GM18868 (cell line): ENCODE measurements around the gene MAP1A.
"Not testable (repeated sequence)": the region's sequence is repeated elsewhere in the genome, so short reads cannot be mapped to it uniquely, and the experiment has no call there.

Experiments
- ATAC-seq: cut with Tn5 transposase; IDR thresholded peaks from one replicate; pipeline ENCODE4 v1.9.1; 2021; ENCODE audit warnings: mild to moderate bottlenecking, moderate library complexity; ENCODE audit not compliant: unreplicated experiment

MAP1A gene

DNA sequence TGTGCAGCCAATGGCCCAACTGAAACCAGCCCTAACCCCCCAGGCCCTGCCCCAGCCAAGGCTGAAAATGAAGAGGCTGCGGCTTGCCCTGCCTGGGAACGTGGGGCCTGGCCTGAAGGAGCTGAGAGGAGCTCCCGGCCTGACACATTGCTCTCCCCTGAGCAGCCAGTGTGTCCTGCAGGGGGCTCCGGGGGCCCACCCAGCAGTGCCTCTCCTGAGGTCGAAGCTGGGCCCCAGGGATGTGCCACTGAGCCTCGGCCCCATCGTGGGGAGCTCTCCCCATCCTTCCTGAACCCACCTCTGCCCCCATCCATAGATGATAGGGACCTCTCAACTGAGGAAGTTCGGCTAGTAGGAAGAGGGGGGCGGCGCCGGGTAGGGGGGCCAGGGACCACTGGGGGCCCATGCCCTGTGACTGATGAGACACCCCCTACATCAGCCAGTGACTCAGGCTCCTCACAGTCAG, 11.2 kb downstream of the MAP1A start:
- ATAC-seq, result no peak

DNA sequence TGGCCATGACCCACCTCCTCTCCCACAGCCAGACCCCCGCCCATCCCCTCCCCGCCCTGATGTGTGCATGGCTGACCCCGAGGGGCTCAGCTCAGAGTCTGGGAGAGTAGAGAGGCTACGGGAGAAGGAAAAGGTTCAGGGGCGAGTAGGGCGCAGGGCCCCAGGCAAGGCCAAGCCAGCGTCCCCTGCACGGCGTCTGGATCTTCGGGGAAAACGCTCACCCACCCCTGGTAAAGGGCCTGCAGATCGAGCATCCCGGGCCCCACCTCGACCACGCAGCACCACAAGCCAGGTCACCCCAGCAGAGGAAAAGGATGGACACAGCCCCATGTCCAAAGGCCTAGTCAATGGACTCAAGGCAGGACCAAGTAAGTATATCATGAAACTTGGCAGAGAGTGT, 11.7 kb downstream of the MAP1A start:
- ATAC-seq, result no peak

DNA sequence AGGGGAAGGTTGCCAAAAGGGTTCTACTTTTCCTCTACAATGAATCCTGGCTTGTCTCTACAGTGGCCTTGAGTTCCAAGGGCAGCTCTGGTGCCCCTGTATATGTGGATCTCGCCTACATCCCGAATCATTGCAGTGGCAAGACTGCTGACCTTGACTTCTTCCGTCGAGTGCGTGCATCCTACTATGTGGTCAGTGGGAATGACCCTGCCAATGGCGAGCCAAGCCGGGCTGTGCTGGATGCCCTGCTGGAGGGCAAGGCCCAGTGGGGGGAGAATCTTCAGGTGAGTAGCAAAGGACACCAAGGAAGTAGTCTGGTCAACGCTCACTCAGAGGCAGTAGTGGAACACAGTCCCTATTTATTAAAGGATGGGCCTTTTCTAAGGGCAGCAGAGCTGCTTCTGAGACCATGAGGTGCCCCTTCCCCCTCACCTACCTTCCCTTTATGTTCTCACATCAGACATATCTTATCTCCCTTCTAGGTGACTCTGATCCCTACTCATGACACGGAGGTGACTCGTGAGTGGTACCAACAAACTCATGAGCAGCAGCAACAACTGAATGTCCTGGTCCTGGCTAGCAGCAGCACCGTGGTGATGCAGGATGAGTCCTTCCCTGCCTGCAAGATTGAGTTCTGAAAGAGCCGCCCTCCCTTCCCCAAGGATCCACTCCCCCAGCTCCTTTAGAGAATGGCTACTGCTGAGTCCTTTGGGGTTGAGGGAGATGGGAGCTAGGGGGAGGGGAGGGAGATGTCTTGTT, 12.4 kb downstream of the MAP1A start:
- ATAC-seq, result no peak

DNA sequence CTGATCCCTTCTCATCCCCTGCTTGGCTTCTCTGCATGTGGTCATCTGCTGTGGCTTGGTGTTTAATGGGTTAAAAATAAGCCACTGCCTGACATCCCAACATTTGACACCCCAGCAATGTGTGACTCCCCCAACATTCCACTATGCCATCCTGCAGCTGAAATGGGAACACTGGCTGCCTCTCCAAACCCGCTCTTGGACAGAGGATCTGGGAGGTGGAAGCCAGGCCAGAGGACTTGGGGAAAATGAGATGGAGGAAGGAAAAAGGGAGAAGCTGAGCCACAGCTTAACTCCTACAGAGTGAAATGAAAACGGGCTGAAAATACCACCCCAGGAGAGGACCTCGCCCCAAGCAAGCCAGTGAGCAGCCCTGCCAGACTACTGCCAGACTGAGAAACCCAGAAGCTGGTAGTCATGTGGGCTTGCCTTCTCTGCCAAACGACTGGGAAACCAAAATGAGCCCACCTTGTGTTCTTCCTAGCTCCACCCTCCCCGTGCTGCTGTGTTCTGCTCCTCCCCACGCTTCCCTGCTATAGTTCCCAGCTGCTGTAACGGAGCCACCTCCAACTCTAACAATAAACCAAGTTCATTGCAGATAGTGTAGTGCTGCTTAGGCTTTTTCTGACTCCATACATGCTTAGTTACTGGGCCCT, 13.7 kb downstream of the MAP1A start:
- ATAC-seq, result no peak

DNA sequence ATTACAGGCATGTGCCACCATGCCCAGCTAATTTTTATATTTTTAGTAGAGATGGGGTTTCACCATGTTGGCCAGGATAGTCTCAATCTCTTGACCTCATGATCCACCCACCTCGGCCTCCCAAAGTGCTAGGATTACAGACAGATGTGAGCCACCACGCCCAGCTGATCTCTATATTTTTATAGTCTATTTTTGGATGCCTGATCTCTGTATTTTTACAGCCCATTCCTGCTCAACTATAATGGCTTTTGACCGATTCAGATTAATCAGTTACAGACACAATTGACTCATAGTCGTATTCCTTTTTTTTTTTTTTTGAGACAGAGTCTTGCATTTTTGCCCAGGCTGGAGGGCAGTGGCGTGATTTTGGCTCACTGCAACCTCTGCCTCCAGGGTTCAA, 15.4 kb downstream of the MAP1A start:
- ATAC-seq, result not testable (repeated sequence)

DNA sequence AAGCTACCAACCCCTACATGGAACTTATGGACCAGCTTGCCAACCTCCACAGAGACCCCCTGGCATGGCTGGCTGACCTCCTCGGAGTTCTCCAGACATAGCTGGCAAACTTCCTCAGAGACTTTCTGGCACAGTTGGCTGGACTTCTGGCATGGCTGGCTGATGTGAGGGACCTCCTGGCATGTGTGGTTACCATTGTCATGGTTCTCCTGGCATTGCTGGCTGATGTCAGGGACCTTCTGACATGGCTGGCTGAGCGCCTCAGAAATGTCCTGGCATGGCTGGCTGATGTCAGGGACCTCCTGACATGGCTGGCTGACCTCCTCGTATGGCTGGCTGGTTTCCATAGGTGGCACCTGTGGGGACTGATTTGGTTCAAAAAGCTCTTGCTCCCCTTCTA, 17.5 kb downstream of the MAP1A start:
- ATAC-seq, result no peak

DNA sequence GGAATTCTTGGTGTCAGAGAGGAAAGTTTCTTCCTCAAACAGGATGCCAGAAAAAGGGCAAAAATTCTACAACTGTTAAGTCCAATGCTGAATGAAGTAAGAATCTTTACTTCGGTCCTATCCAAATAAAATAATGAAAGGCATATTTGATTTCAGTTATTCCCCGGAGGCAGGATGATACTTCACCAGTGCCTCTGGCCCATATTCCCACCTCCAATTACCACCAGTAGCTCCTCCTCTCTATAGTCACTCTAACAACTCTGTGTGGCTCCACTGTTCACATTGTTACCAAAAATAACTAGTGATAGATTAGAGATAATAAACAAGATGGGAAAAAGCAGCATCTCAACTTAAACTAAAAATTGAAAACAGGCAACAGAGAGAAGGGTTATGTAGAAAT, 20.7 kb downstream of the MAP1A start:
- ATAC-seq, result no peak

DNA sequence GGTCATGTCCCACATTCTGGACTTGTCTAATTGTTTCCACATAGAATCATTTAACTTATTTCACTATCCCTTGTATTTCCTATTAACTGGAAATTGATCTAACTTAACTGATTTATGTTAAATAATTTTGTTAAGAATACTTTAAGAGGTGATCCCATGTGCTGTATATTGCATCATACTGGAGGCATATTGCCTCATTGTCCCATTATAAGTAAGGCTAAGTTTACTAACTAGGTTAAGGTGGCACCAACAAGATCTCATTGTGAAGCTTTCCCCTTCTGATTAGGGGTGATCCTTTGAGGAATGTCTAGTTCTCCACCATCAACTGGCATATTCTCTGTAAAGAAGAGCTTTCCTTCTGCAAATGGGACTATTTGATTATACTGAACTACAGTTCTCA, 24.4 kb downstream of the MAP1A start:
- no peak for ATAC-seq

DNA sequence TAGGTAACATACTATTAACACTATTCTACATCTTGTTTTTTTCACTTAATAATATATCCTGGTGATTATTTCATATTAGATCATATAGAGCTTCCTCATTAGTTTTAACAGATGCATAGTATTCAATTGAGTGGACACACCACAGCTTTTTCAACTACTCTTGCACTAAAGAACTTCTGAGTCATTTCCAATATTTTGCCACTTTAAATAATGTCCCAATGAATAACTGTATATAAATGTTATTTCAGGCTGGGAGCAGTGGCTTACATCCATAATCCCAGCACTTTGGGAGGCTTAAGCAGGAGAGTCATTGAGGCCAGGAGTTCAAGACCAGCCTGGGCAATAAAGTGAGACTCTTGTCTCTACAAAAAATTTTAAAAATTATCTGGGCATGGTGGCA, 26.9 kb downstream of the MAP1A start:
- no peak for ATAC-seq

DNA sequence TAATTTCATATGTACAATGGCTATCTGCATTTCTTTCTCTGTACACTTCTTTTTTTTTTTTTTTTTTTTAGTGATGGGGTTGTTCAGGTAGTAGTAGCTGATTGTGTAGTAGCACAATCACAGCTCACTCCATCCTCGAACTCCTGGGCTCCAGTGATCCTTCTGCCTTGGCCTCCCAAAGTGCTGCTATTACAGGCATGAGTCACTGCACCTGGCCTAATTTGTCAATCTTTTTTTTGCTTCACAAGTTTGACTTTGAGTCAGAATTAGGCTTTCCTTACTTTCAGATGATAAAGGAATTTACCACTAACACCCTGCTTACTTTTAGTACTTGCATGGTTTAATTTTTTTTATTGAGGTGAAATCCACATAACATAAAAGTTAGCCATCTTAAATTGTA, 28.0 kb downstream of the MAP1A start:
- no peak for ATAC-seq

DNA sequence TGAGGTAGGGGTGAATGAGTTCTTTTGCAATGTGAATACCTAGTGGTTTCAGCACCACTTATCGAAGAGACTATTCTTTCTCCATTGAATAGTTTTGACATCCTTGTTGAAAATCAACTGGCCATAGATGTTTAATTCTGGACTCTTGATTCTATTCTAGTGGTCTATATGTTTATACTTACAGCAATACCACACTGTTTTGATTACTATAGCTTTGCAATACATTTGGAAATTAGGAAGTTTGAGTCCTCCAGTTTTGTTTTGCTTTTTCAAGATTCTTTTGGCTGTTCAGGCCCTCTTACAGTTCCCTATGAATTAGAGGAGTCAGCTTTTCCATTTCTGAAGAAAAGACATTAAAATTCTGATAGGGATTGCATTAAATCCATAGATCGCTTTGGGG, 30.1 kb downstream of the MAP1A start:
- ATAC-seq, result no peak

DNA sequence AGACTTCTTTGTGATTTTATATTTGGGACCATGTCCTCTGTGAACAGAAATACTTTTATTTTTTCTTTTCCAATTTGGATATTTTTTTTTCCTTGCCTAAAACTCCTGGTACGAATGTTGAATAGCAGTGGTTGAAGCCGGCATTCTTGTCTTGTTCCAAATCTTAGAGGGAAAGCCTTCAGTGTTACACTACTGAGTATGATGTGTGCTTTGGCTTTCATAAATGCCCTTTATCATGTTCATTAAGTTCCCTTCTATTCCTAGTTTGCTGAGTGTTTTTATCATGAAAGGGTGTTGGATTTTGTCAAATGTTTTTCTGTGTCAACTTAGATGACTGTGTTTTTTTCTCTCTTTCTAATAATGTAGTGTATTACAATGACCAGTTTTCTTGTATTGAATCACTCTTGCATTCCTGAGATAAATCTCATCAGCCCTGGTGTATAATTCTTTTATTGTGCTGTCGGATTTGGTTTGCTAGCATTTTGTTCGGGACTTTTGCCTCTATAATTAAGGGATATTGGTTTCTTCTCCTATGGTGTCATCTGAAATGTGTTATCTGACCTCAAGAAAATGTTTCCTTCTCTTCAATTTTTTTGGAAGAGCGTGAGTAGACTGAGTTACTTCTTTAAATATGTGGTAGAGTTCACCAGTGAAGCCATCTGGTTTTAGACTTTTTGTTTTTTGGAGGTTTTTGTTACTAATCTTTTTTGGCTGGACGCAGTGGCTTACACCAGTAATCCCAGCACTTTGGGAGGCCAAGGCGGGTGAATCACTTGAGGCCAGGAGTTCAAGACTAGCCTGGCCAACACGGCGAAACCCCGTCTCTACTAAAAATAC, 33.3 kb downstream of the MAP1A start:
- no peak for ATAC-seq

DNA sequence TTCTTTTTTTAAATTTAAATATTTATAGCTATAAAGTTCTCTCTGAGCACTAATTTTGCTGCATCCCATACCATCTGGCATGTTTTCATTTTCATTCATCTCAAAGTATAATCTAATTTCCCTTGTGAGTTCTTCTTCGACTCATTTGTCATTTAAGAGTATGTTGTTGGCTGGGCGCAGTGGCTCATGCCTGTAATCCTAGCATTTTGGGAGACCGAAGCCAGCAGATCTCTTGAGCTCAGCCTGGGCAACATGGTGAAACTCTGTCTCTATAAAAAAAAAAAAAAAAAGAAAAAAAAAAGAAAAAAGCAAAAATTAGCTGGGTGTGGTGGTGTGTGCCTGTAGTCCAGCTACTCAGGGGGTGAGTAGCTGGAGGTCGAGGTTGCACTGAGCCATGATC, 34.8 kb downstream of the MAP1A start:
- no peak for ATAC-seq

DNA sequence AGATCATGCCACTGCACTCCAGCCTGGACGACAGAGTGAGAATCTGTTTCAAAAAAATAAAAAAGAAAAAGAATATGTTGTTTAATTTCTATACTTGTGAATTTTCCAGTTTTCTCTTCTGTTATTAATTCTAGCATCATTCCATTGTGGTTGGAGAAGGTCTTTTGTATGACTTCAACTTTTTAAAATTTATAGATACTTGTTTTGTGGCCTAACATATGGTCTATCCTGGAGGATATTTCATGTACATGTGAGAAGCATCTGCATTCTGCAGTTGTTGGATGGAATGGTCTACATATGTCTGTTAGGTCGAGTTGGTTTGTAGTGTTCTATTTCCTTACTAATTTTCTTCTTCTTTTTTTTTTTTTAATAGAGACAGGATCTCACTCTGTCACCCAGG, 35.6 kb downstream of the MAP1A start:
- ATAC-seq, result no peak

DNA sequence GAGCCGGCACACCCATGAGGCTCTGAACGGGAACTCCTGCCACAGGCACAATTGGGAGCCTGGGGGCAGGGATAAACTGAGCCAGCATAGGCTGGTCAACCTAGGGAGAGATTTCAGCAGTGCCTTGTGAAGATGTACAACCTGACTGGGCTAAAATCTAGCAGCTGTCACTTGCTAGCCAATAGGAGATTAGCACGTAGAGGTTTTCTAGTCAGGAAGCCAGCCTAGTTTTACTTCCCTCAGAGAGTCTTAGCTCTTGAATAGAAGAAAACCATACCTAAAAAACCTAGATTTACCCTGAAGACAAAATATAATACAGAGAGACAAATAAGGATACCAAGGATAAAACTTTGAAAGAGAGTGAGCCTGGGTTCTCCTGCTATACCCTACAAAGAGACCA, 45.3 kb downstream of the MAP1A start:
- not testable (repeated sequence) for ATAC-seq

DNA sequence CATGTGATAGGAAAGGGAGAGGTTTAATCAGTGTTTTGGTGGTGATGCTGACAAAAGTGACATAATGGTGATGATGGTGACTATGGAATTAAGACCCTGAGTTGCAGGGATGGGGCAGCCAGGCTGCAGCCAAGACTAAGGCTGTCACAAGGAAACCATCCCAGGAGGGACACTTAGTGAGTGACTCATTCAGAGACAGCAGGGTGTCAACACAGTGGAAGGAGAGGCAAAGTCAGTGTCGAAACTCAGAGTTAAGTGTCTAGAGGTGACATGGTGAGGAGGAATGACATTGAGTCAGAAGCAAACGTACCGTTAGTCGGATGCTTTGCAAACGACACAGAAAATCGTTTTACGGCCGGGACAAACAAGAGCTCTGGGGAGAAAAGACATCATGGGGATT, 46.4 kb downstream of the MAP1A start:
- not testable (repeated sequence) for ATAC-seq

DNA sequence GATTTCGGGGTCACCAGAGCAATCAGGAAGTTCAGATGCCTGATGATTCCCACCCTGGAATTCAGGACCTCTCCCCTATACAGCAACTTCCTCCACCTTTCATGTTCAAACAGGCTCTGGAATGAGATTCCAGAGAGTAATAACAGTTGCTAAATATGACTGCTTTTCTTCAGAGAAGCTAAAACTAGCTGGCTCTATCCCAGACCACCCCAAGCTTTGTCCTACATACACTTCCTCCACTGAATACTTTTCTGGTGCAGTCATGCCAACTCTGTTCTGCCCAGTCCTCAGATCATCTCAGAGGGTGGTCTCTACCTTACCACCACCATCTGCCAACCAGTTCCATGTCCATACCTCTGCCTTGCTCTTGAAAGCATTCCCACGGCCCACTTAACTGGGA, 49.2 kb downstream of the MAP1A start:
- ATAC-seq, result not testable (repeated sequence)

DNA sequence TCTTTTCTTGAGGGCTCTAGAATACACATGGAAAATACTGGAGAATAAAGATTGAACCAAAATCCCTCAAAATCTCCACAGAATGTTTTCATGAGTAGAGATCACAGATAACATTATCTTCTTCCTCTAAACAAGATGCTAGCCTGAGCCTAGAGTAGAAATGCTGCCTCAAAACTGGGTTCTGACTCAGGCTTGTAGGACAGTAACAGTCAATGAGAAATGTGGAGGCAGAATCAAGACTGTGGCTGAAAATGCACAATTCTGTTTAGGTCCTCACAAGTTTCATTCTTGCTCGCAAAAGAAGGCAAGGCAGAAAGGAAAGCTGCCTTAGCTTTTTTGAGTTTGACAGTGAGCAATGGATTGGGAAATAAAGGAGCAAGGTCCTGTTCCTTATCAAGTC, 57.2 kb downstream of the MAP1A start:
- not testable (repeated sequence) for ATAC-seq
